Left kidney (tissue), 2 donors: ENCODE results near the gene RALB. TPM values are rescaled to one million over a fixed set of nuclear protein-coding genes. Genes with fewer than 3 reads are reported as not detected.
A peak's percentile ranks its signal among the peaks of the same experiment; 100 is the strongest.
"Not testable (repeated sequence)": the region's sequence is repeated elsewhere in the genome, so short reads cannot be mapped to it uniquely, and the experiment has no call there.

Source experiments
- DNase-seq: peaks from one replicate; pipeline ENCODE4 v3.0.0-alpha.2; 2013
- polyA plus RNA-seq: library from polyadenylated mRNA; unstranded; fragments of 120-200 nt; gene quantifications from one replicate; pipeline ENCODE4 v1.2.1, GENCODE V29; 2013; ENCODE audit not compliant: insufficient read length

The RALB gene
- polyA plus RNA-seq, 1 donor = 73.5 TPM

GRCh38 chr2:120239488-120240287, 13.0 kb upstream of the RALB start:
- DNase-seq = peak; percentile 53

DNA sequence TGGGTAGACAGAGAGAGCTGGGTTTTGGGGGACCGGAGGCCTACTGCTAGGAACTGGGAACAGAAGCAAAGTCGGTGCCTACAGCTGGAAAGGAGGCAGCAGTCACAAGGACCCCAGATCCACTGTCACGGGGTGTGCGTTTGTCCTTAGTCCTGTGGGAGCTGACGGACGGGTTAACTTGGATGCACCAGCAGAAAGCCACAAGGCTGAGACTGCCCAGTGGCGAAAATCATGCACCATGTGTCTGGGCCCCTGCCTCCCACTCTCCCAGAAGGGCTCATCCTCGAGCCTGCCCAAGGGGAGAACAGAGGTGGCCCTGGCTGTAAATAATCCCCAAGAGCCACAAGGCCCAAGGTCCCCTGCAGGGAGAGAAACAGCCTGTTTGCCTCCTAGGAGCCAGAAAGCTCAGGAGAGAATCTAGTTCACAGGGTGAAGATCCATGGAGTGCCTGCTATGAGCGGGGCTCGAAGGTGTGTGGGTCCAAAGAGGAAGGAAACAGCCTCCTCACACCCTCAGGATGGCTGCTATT, 11.7 kb upstream of the RALB start:
- no peak for DNase-seq

- no peak for DNase-seq
These were observed 11.0 kb upstream of the RALB start for GRCh38 chr2:120241684-120242083.

GRCh38 chr2:120243211-120243610, 9.4 kb upstream of the RALB start:
- DNase-seq = no peak

GRCh38 chr2:120243875-120244553, 8.6 kb upstream of the RALB start:
- no peak for DNase-seq

- no peak for DNase-seq
These were observed 7.8 kb upstream of the RALB start for GRCh38 chr2:120244656-120245519.

DNA sequence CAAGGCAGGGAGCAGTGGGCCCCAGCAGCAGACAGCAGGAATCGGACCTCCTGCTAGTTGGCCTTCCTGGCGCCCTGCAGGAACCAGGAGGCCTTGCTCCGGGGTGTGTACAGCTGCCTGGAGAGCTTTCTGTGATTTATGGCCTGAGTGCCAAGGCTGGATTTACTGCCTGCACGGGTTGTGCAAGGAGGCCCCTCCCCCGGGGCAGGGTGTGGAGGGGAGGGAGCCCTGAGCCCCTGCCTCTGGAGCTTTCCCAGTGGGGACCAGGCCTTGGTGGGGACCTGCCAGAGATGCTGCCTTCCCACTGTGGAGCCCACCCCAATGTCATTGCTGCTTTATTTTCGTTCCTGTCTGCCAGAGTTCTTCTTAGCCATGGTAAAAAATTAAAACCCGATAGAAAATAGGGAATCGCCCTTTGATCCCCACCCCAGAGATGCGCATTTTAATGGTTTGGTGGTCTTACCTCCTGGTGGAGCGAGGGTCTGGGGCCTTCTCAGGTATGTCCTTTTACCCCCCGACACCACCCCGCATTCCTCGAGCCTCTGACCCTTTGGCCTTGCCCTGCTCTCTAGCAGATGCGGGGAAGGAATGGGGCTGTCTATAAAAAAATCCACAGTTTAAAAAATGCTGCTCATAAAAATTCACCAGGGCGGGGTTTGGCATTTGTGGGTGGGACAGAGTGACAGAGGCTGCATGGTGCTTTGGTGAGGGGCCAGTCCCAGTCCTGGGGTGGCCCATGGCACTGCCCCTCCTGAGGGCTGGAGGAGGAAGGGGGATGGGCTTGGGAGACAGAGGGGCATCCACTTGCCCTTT, 6.9 kb upstream of the RALB start:
- DNase-seq = peak; percentile 79

DNA sequence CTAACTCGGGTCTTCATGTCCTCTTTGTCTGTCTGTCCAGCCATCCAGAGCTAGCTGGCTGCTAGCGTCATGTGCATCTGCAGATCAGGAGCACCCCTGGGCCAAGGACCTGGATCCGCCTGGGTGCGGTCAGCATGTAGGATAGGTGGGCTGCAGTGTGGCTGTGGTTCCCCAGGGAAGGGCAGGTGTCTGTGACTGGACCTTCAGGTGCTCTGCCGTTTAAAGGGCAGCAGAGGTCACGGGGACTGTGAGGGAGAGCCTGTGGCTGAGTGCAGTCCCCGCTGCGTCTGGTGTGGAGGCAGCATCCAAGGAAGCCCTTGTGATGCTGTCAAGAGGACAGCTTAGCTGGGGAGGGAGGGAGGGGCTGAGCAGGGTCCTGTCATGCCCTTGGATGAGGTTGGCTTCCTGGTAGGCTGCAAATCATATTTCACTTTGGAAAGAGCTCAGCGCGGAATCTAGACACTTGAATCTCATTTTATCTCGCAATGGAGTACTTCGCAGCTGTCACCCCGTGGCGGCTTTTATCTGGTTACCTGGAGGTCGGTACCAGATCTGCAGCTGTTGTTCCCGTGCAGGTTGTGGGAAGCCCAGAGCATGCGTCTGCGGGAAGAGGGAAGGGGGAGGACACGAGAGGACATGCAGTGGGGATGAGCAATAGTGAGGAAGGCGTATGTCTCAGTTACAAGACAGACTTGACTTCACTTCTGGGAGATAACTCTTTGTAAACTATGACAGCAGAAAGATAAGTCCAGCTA, 5.9 kb upstream of the RALB start:
- DNase-seq = no peak

DNA sequence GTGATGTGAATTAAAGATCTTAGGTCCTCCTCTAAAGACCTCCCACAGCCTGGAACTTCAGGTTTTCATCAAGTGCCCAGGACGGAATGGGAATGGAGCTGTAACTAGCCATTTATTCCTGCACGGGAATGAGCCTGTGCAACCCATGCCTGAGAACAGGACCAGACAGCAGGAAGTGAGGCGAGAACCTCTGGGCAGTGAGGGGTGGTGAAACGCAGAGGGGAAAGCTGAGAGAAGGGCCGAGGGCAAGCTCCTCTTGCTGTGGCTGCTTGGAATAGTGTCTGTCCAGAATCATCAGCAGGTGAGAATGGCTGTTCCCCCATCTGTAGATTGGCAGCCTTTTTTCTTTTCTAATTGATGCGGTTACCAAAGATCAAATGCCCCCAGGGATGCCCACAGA, 4.8 kb upstream of the RALB start:
- DNase-seq = no peak

- DNase-seq = no peak
These were observed 2.0 kb upstream of the RALB start for GRCh38 chr2:120250640-120251039.

GRCh38 chr2:120251078-120251477, 1.6 kb upstream of the RALB start:
- DNase-seq = no peak

- no peak for DNase-seq
These were observed 800 bp upstream of the RALB start for GRCh38 chr2:120251880-120252224.

- DNase-seq = peak; percentile 63
These were observed 600 bp downstream of the RALB start for GRCh38 chr2:120253021-120253882.

DNA sequence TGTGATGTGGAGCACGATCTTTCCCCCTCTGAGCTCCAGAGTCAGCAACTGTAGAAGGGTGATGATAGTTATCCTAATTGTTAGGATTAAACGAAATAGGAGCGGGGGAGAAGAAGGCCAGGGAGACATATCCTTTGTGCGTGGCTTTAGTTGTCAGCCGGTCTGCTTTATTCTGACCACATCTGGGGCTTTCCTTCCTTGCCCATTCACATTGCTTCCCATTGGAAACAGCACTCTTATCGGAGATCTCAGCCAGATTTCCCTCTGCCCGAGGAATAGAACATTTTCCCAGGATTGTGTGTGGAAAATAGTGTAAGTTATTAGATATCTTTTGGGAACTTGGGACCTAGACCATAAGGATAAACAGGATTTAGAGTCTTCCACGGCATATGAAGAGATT, 1.5 kb downstream of the RALB start:
- no peak for DNase-seq

- no peak for DNase-seq
These were observed 2.4 kb downstream of the RALB start for GRCh38 chr2:120255071-120255470.

DNA sequence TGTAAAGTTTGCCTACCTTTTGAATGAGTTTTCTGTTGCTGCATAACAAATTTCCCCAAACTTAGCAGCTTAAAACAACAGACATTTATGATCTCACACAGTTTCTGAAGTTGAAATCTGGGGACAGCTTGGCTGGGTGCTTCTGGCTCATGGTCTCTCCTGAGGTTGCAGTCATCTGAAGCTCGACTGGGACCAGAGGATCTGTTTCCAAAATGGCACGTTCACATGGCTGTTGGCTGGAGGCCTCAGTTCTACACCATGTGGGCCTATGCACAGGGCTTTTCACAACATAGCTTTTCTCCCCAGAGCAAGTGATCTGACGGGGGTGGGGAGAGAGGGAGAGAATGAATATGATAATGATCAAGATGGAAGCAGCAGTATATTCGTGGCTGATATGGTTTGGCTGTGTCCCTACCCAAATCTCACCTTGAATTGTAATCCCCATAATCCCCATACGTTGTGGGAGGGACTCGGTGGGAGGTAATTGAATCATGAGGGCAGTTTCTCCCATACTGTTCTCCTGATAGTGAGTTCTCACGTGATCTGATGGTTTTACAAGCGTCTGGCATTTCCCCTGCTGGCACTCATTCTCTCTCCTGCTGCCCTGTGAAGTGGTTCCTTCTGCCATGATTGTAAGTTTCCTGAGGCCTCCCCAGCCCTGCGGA, 3.5 kb downstream of the RALB start:
- no peak for DNase-seq

DNA sequence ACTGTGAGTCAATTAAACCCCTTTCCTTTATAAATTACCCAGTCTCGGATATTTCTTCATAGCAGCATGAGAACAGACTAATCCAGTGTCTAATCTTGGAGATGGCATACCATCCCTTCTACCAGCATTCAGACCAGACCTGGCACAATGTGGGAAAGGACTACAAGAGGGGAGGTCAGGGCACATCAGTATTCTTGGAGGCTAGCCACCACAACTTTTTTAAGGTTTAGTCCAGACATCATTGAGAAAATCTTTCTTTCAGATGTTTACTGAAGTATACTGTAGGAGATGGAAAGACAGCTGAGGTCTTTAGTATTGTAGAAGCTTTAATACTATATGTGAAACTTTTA, 4.0 kb downstream of the RALB start:
- DNase-seq = no peak

- DNase-seq = no peak
These were observed 4.9 kb downstream of the RALB start for GRCh38 chr2:120257522-120257921.

GRCh38 chr2:120258196-120258595, 5.5 kb downstream of the RALB start:
- no peak for DNase-seq

GRCh38 chr2:120259939-120260338, 7.3 kb downstream of the RALB start:
- not testable (repeated sequence) for DNase-seq
